ENCODE data around the gene NUDCD3.

- TF ChIP-seq CTCF (optimal IDR thresholded peaks at IDR 0.05 in 1 of 3, IDR thresholded peaks at IDR 0.05 in 1 of 3, conservative IDR thresholded peaks at IDR 0.05 in 1 of 3; ENCODE audit: extremely low read depth in 1 of 3, insufficient read depth in 2 of 3, low read length in 3 of 3) (no peak), EZH2 (IDR thresholded peaks at IDR 0.05; ENCODE audit: low read length) (no peak)
These were observed 45.6 kb upstream of the NUDCD3 start for GRCh38 chr7:44536090-44536489.
